H1 (cell line): Measurements from ENCODE around the gene TAF4. TPM values are rescaled to one million over a fixed set of nuclear protein-coding genes. Genes with fewer than 3 reads are reported as not detected.
A peak's percentile ranks its signal among the peaks of the same experiment; 100 is the strongest.

Source experiments
- CTCF ChIA-PET: fragments of 300-600 bp; sonication (Branson Sonifier 250); formaldehyde crosslinking; loops from one replicate; lab custom pipeline; 2021; ENCODE audit not compliant: partially characterized antibody; lab: Charles Lee
- POLR2A ChIA-PET: fragments of 300-600 bp; sonication (Branson Sonifier 250); formaldehyde crosslinking; loops from one replicate; lab custom pipeline; 2021; ENCODE audit warnings: inconsistent platforms; ENCODE audit not compliant: partially characterized antibody; lab: Charles Lee
- DNase-seq, 2 experiments: peaks; one replicate each; pipeline versions ENCODE4 v3.0.0 to v3.0.0-alpha.2; 2010 to 2022; ENCODE audit warnings: low spot score in 2 of 2, low read depth in 1 of 2, mixed read lengths in 1 of 2
- FAIRE-seq: peaks from 2 replicates; lab custom pipeline; 2011; peaks lifted over from hg19 to GRCh38; lab: Jason Lieb, UNC
- H2AFZ ChIP-seq: 2 replicates; pipeline ENCODE4 v1.8.1; 2012; ENCODE audit warnings: low read length, inconsistent platforms
- H2AK5ac ChIP-seq: 2 replicates; pipeline ENCODE4 v1.6.1; 2013; ENCODE audit warnings: low read depth, low read length
- H2BK120ac ChIP-seq: replicated peaks from 2 replicates; pipeline ENCODE3; 2013; ENCODE audit warnings: low read depth, low read length, inconsistent platforms
- H2BK12ac ChIP-seq: 2 replicates; pipeline ENCODE4 v1.6.1; 2013; ENCODE audit warnings: low read depth, low read length
- H2BK15ac ChIP-seq: 2 replicates; pipeline ENCODE4 v1.6.1; 2013; ENCODE audit warnings: low read length
- H2BK20ac ChIP-seq: 2 replicates; pipeline ENCODE4 v1.6.1; 2013; ENCODE audit warnings: low read length
- H2BK5ac ChIP-seq: 2 replicates; pipeline ENCODE4 v1.6.1; 2013; ENCODE audit warnings: low read depth, low read length
- H3K14ac ChIP-seq: 2 replicates; pipeline ENCODE4 v1.6.1; 2013; ENCODE audit warnings: inconsistent platforms; ENCODE audit not compliant: insufficient read length
- H3K18ac ChIP-seq: 2 replicates; pipeline ENCODE4 v1.6.1; 2013; ENCODE audit warnings: low read length; ENCODE audit errors: extremely low read depth
- H3K23ac ChIP-seq: 2 replicates; pipeline ENCODE4 v1.6.1; 2013; ENCODE audit warnings: inconsistent platforms; ENCODE audit not compliant: insufficient read length
- H3K23me2 ChIP-seq: 2 replicates; pipeline ENCODE4 v1.6.1; 2013; ENCODE audit warnings: low read depth, low read length
- H3K27ac ChIP-seq: 2 replicates; pipeline ENCODE4 v1.6.1; 2011; ENCODE audit warnings: low read depth, low read length, inconsistent platforms
- H3K27me3 ChIP-seq, 4 experiments: replicated peaks in 1 of 4; 1 replicate in 1 of 4; 2 replicates in 3 of 4; pipeline versions ENCODE4 v1.6.1 to v1.8.1; 2011 to 2013; ENCODE audit warnings: low read length in 3 of 4, mild to moderate bottlenecking in 3 of 4, inconsistent platforms in 2 of 4, mixed read lengths in 2 of 4, moderate library complexity in 1 of 4; ENCODE audit not compliant: control insufficient read depth in 3 of 4, insufficient read depth in 3 of 4; ENCODE audit errors: extremely low read depth in 1 of 4
- H3K36me3 ChIP-seq, 4 experiments: 2 replicates each; pipeline versions ENCODE4 v1.6.1 to v1.8.1; 2011 to 2013; ENCODE audit warnings: mild to moderate bottlenecking in 4 of 4, low read length in 3 of 4, moderate library complexity in 2 of 4, control low read depth in 1 of 4, inconsistent platforms in 1 of 4; ENCODE audit not compliant: insufficient read depth in 4 of 4, control insufficient read depth in 2 of 4
- H3K4ac ChIP-seq: replicated peaks from 2 replicates; pipeline ENCODE3; 2013; ENCODE audit warnings: low read length, low read depth, mixed read lengths, inconsistent platforms; ENCODE audit not compliant: insufficient read length
- H3K4me1 ChIP-seq, 4 experiments: replicated peaks in 1 of 4; 1 replicate in 1 of 4; 2 replicates in 3 of 4; pipeline versions ENCODE4 v1.6.1 to v1.8.1; 2011 to 2013; ENCODE audit warnings: low read length in 3 of 4, inconsistent platforms in 2 of 4, mixed read lengths in 1 of 4; ENCODE audit not compliant: insufficient read depth in 4 of 4, control insufficient read depth in 3 of 4
- H3K4me2 ChIP-seq, 2 experiments: 2 replicates each; pipeline versions ENCODE4 v1.6.1 to v1.8.1; 2011 to 2013; ENCODE audit warnings: low read depth in 2 of 2, low read length in 2 of 2, control low read depth in 1 of 2, inconsistent platforms in 1 of 2, mild to moderate bottlenecking in 1 of 2; ENCODE audit not compliant: insufficient read depth in 1 of 2
- H3K4me3 ChIP-seq, 4 experiments: fragments of 200-600, 300-600 bp in 1 of 4; sonication (generic), shearing (Covaris generic), sonication (Bioruptor Twin) in 1 of 4; 2 replicates each; pipeline versions ENCODE4 v1.5.1 to v1.8.1; 2011 to 2016; ENCODE audit warnings: low read length in 4 of 4, low read depth in 3 of 4, control low read depth in 2 of 4, inconsistent platforms in 2 of 4, mild to moderate bottlenecking in 2 of 4, mixed read lengths in 1 of 4, moderate library complexity in 1 of 4; ENCODE audit not compliant: insufficient read depth in 2 of 4; ENCODE audit errors: extremely low read depth in 1 of 4
- H3K56ac ChIP-seq: replicated peaks from 2 replicates; pipeline ENCODE3; 2013; ENCODE audit warnings: low read depth, mild to moderate bottlenecking, mixed read lengths, low read length, inconsistent platforms; ENCODE audit not compliant: insufficient read length
- H3K79me1 ChIP-seq: 2 replicates; pipeline ENCODE4 v1.6.1; 2013; ENCODE audit warnings: low read depth, low read length, control low read depth
- H3K79me2 ChIP-seq, 2 experiments: 2 replicates each; pipeline versions ENCODE4 v1.6.1 to v1.8.1; 2012 to 2013; ENCODE audit warnings: low read length in 2 of 2, mild to moderate bottlenecking in 2 of 2, inconsistent platforms in 1 of 2; ENCODE audit not compliant: insufficient read depth in 2 of 2, control insufficient read depth in 1 of 2
- H3K9ac ChIP-seq, 4 experiments: replicated peaks in 1 of 4; 1 replicate in 1 of 4; 2 replicates in 3 of 4; pipeline versions ENCODE4 v1.6.1 to v1.8.1; 2011 to 2013; ENCODE audit warnings: low read depth in 3 of 4, low read length in 3 of 4, control low read depth in 2 of 4, mild to moderate bottlenecking in 2 of 4, moderate library complexity in 2 of 4, inconsistent platforms in 1 of 4; ENCODE audit errors: extremely low read depth in 1 of 4
- H3K9me3 ChIP-seq, 2 experiments: 2 replicates each; pipeline versions ENCODE4 v1.6.1 to v1.8.1; 2012 to 2013; ENCODE audit warnings: mild to moderate bottlenecking in 2 of 2, moderate library complexity in 2 of 2, control low read depth in 1 of 2, inconsistent platforms in 1 of 2, low read depth in 1 of 2, low read length in 1 of 2, mixed read lengths in 1 of 2; ENCODE audit not compliant: insufficient read depth in 2 of 2
- H4K20me1 ChIP-seq, 2 experiments: replicated peaks in 1 of 2; 2 replicates each; pipeline versions ENCODE3 to v1.8.1; 2011 to 2013; ENCODE audit warnings: inconsistent platforms in 2 of 2, low read length in 2 of 2, mild to moderate bottlenecking in 1 of 2; ENCODE audit not compliant: insufficient read depth in 2 of 2, control insufficient read depth in 1 of 2
- H4K5ac ChIP-seq: 2 replicates; pipeline ENCODE4 v1.6.1; 2013; ENCODE audit warnings: low read length, low read depth, mixed read lengths, inconsistent platforms; ENCODE audit not compliant: insufficient read length
- H4K8ac ChIP-seq: 2 replicates; pipeline ENCODE4 v1.8.0; 2013; ENCODE audit warnings: mild to moderate bottlenecking, moderate library complexity, low read length, inconsistent platforms; ENCODE audit not compliant: insufficient read depth; ENCODE audit errors: extremely low read depth
- H4K91ac ChIP-seq: replicated peaks from 2 replicates; pipeline ENCODE3; 2013; ENCODE audit warnings: low read length, mixed read lengths, inconsistent platforms; ENCODE audit not compliant: insufficient read length
- CBX5 ChIP-seq: fragments of 300-800, 300-1000 bp; sonication (generic); IDR thresholded peaks from 2 replicates; pipeline ENCODE4 v1.7.1; 2016; ENCODE audit warnings: antibody characterized with exemption, low read length, low read depth
- CHD1 ChIP-seq: IDR thresholded peaks from 2 replicates; pipeline ENCODE4 v1.6.1; 2012; ENCODE audit warnings: low read depth, low read length, improper control_type of control experiment
- JUND ChIP-seq: IDR thresholded peaks from 2 replicates; pipeline ENCODE4 v1.6.1; 2011; ENCODE audit warnings: mild to moderate bottlenecking, improper control_type of control experiment, low read length
- RFX5 ChIP-seq: IDR thresholded peaks from 2 replicates; pipeline ENCODE4 v1.6.1; 2011; ENCODE audit warnings: low read depth, low read length, improper control_type of control experiment, borderline replicate concordance
- SIX5 ChIP-seq: IDR thresholded peaks from 2 replicates; pipeline ENCODE4 v1.6.1; 2011; ENCODE audit warnings: mild to moderate bottlenecking, low read depth, low read length
- ZNF274 ChIP-seq: IDR thresholded peaks from 2 replicates; pipeline ENCODE4 v1.7.0; 2012; ENCODE audit warnings: low read length, borderline replicate concordance; ENCODE audit errors: extremely low read depth
- WGBS, 2 experiments: shearing (Covaris generic) in 1 of 2; methylation state at CpG; one replicate each; pipeline versions ENCODE4 v1.1.6 to v1.1.7; 2013 to 2015; ENCODE audit warnings: low lambda C conversion rate in 2 of 2, mixed read lengths in 2 of 2, inconsistent platforms in 1 of 2, low coverage in 1 of 2, missing lambda C conversion rate in 1 of 2; ENCODE audit not compliant: insufficient replicate concordance in 2 of 2, insufficient coverage in 1 of 2, insufficient read length in 1 of 2; ENCODE audit errors: extremely low coverage in 1 of 2, missing lambda C conversion rate in 1 of 2; 5-methylcytosine and 5-hydroxymethylcytosine counted together
- polyA plus RNA-seq, 7 experiments: library from polyadenylated mRNA; depleted of rRNA in 3 of 7; stranded (reverse) in 5 of 7; unstranded in 2 of 7; fragments of >200 nt in 5 of 7; fragments of 200-250 nt in 2 of 7; gene quantifications; 1 replicate in 5 of 7; 2 replicates in 1 of 7; 4 replicates in 1 of 7; pipeline versions ENCODE4 v1.2.1 to v1.2.3, GENCODE V29; 2011 to 2013; ENCODE audit warnings: missing spikeins in 2 of 7, mixed read lengths in 2 of 7
- total RNA-seq: library from RNA; stranded (reverse); fragmentation: NEBNext Ultra II Directional; extraction: Animal tissue kit (Norgen Biotek cat#: 25700); gene quantifications from 2 replicates; pipeline ENCODE4 v1.2.1, GENCODE V29; 2021
- TF ChIP-seq, protein P1 (sequence below): IDR thresholded peaks from 2 replicates; pipeline ENCODE4 v1.6.1; 2012; ENCODE audit warnings: inconsistent platforms

TAF4 gene
- total and polyA plus RNA-seq, 2 of the 8 experiments (the other 6 are each of a cell fraction or from before 2014, with no cell fraction given), result 16.0 to 30.1 TPM

- Histone ChIP-seq H3K9ac (no peak overlapping the region), H2BK12ac (no peak overlapping the region), H3K4me1 (peaks cover 0 to 27% (median 8%) of the 10 kb centered on the region in 4 experiments; a peak in 5 of 7 replicates), H3K14ac (no peak overlapping the region), H4K8ac (no peak overlapping the region), H3K4me2 (no peak overlapping the region; a peak in 1 of 4 replicates), H2AFZ (no peak overlapping the region), H3K23ac (no peak overlapping the region), H3K56ac (no peak overlapping the region), H4K91ac (peak overlapping the region; percentile 40), H2BK5ac (0 out of 2 replicates have a peak overlapping the region, but pooled peaks have one; percentile 68), H3K27me3 (no peaks in the 10 kb centered on the region), H3K4ac (no peak overlapping the region), H2AK5ac (no peak overlapping the region), H3K4me3 (no peak overlapping the region), H3K36me3 (no peaks in the 10 kb centered on the region; a peak in 1 of 8 replicates), H2BK15ac (peak overlapping the region; percentile 53; the same call in 1 of the 2 replicates), H4K20me1 (peaks cover 0 to 3% of the 10 kb centered on the region in 2 experiments), H3K18ac (no peak overlapping the region), H3K79me1 (no peaks in the 10 kb centered on the region), H4K5ac (no peak overlapping the region), H3K23me2 (no peaks in the 10 kb centered on the region), H2BK20ac (no peak overlapping the region), H3K79me2 (no peaks in the 10 kb centered on the region), H3K27ac (no peak overlapping the region), H3K9me3 (no peaks in the 10 kb centered on the region; a peak in 1 of 4 replicates), H2BK120ac (no peak overlapping the region)
- ChIA-PET CTCF (interaction anchor here (0.6 to 1.3 kb wide), 4 partner anchors 15 to 438 kb away, joined by 3 to 4 read pairs (median 3); no protein-coding TSS in a partner anchor), POLR2A (interaction anchor here (0.6 kb wide), 1 partner anchor 280 kb away, joined by 3 read pairs; no protein-coding TSS in a partner anchor)
- WGBS, 2 experiments, result 78% methylated on average over 30 of the region's 36 CpGs; no CpG with 5 or more reads in 1 of the 2 experiments
- TF ChIP-seq ZNF274, result no peak
- no peak for TF ChIP-seq SIX5
- no peak for TF ChIP-seq RFX5
- no peak for TF ChIP-seq CBX5
- TF ChIP-seq CHD1, result no peak
- TF ChIP-seq, protein P1, sequence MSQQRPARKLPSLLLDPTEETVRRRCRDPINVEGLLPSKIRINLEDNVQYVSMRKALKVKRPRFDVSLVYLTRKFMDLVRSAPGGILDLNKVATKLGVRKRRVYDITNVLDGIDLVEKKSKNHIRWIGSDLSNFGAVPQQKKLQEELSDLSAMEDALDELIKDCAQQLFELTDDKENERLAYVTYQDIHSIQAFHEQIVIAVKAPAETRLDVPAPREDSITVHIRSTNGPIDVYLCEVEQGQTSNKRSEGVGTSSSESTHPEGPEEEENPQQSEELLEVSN, result no peak
- TF ChIP-seq JUND, result no peak
- FAIRE-seq, result no peak
- peak; percentile 17 to 66 for DNase-seq
Observed at GRCh38 chr20:61933951-61934715, 131.5 kb downstream of the TAF4 start.
